22Rv1 (cell line): ENCODE results near the gene FAM120A.

Source experiments
- H3K27ac ChIP-seq: fragments of 450-650 bp; 2 replicates; pipeline ENCODE4 v1.5.1; 2017
- CTCF ChIP-seq: fragments of 450-650 bp; IDR thresholded peaks from 2 replicates; pipeline ENCODE4 v1.5.1; 2017; ENCODE audit warnings: mild to moderate bottlenecking
- ZFX ChIP-seq: fragments of 450-650 bp; IDR thresholded peaks from 2 replicates; pipeline ENCODE4 v1.6.1; 2017; ENCODE audit warnings: antibody characterized with exemption, borderline replicate concordance

FAM120A gene

GRCh38 chr9:93567271-93567959 is 115.9 kb downstream of the FAM120A start:
- TF ChIP-seq ZFX (no peak), CTCF (no peak)
- peak overlapping the region; percentile 85 for H3K27ac ChIP-seq

- TF ChIP-seq CTCF = no peak
- TF ChIP-seq ZFX = no peak
- H3K27ac ChIP-seq = peak overlapping the region; percentile 85; the same call in 1 of the 2 replicates
Observed at GRCh38 chr9:93568169-93568568, 116.7 kb downstream of the FAM120A start.

DNA sequence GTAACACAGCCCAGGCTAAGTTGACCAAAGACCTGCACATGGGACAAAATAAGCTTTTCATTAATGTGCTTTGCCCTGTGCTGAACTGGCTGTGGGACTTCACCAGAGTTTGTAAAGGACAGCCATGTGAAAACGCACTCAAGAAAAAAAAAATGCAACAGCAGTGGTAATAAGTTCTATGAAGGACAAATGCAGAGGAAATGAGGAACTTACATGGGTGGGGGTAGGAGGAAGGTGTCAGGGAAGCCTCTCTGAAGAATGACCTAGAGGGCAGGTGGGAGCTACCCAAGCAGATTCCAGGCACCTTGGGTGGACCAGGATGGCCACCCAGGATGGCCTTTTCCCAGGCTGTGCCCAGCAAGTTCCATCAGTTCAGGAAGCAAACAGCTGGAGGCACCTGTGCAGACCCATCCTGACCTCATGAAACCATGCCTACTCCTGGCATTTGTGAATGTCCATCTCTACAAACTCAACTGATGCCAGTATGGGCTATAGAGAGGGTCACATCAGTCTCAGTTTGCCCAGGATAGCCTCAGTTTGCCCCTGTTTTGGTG is 118.2 kb downstream of the FAM120A start:
- H3K27ac ChIP-seq = no peak overlapping the region
- TF ChIP-seq ZFX (no peak), CTCF (no peak)

DNA sequence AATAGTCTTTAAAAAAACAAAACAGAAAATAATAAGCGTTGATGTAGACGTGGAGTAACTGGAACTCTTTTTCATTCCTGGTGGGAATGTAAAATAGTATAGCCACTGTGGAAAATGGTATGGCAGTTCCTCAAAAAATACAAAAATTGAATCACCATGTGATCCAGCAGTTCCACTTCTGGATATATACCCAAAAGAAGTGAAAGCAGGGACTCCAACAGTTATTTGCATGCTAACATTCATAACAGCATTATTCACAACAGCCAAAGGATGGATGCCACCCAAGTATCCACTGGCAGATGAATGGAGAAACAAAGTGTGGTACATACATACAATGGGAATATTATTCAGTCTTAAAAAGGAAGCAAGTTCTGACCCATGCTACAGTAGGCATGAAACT is 120.7 kb downstream of the FAM120A start:
- H3K27ac ChIP-seq = no peak overlapping the region
- TF ChIP-seq CTCF (no peak), ZFX (no peak)

DNA sequence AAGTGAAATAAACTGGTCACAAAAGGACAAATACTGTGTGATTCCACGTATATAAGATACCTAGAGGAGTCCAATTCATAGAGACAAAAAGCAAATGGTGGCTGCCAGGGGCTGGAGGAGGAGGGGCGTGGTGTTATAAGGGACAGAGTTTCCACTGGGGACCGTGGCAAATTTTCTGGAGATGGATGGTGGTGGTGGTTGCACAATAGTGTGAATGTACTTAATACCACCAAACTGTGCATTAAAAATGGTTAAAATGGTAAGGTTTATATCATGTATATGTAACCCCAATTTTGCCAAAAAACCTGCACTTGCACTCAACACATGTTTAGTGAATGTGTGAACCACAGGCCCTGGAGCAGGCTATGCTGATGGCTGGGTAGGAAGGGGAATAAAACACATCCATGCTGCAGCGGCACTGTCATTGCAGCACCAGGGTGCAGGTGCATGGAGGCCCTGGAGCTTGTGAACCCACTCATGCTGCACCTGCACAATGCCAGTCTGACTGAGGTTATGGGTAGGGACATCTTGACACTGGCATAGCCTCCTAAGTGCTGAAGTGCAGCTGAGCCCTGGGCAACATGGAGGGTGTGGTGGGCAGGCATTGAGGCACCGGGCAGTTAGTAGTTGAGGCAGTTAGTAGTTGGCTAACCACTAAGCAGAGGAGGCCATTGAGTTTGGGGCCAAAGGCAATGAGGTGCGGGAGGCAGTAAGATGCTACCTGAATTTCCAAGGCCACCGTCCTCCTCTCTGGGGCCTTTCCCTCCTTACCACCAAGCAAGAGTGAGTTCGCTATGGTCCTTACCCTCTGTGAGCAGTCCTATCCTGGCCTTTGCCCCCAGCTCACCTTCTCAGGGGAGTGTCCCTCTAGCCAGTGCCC is 121.4 kb downstream of the FAM120A start:
- no peak overlapping the region for H3K27ac ChIP-seq
- TF ChIP-seq ZFX (no peak), CTCF (no peak)

- TF ChIP-seq ZFX = no peak
- no peak for TF ChIP-seq CTCF
- H3K27ac ChIP-seq = no peak overlapping the region
Observed at GRCh38 chr9:93573516-93573828, 122.0 kb downstream of the FAM120A start.
